Lung (tissue), 12 donors: ENCODE results near the gene CDKN2C. TPM values are rescaled to one million over a fixed set of nuclear protein-coding genes. Genes with fewer than 3 reads are reported as not detected.

ENCODE experiments used
- ATAC-seq: fragments of 200-7000 bp; cut with Tn5 transposase; one replicate; pipeline ENCODE4 v1.9.1; 2020; ENCODE audit warnings: moderate number of reproducible peaks; ENCODE audit not compliant: insufficient read depth, low FRiP score
- DNase-seq, 3 donors: peaks; one replicate each; pipeline ENCODE4 v3.0.0-alpha.2; 2013 to 2017
- H3K27ac ChIP-seq, 2 donors: one replicate each; pipeline ENCODE4 v1.5.1; 2013; ENCODE audit warnings: mild to moderate bottlenecking in 2 of 2, moderate library complexity in 2 of 2, control low read depth in 1 of 2, inconsistent platforms in 1 of 2, low read depth in 1 of 2, low read length in 1 of 2
- H3K27me3 ChIP-seq, 3 donors: one replicate each; pipeline ENCODE4 v1.5.1; 2013; ENCODE audit warnings: low read length in 2 of 3; ENCODE audit not compliant: control insufficient read depth in 3 of 3, insufficient read depth in 3 of 3
- H3K36me3 ChIP-seq, 4 donors: one replicate each; pipeline ENCODE4 v1.5.1; 2013; ENCODE audit warnings: low read length in 4 of 4, mild to moderate bottlenecking in 1 of 4, moderate library complexity in 1 of 4; ENCODE audit not compliant: control insufficient read depth in 4 of 4, insufficient read depth in 4 of 4
- H3K4me1 ChIP-seq, 5 donors: one replicate each; pipeline ENCODE4 v1.5.1; 2013; ENCODE audit warnings: low read length in 5 of 5, mild to moderate bottlenecking in 2 of 5, moderate library complexity in 1 of 5; ENCODE audit not compliant: control insufficient read depth in 5 of 5, insufficient read depth in 5 of 5
- H3K4me3 ChIP-seq: one replicate; pipeline ENCODE4 v1.5.1; 2013; ENCODE audit warnings: mild to moderate bottlenecking, control low read depth, moderate library complexity
- H3K9ac ChIP-seq, 2 donors: one replicate each; pipeline ENCODE4 v1.5.1; 2013; ENCODE audit warnings: low read length in 2 of 2, control low read depth in 1 of 2; ENCODE audit not compliant: insufficient read depth in 1 of 2
- H3K9me3 ChIP-seq, 4 donors: one replicate each; pipeline ENCODE4 v1.5.1; 2013; ENCODE audit warnings: low read length in 3 of 4, mild to moderate bottlenecking in 1 of 4, moderate library complexity in 1 of 4; ENCODE audit not compliant: control insufficient read depth in 4 of 4, insufficient read depth in 3 of 4
- CTCF ChIP-seq: IDR thresholded peaks from 2 replicates; pipeline ENCODE4 v1.5.1; 2012; ENCODE audit warnings: mild to moderate bottlenecking; ENCODE audit errors: control extremely low read depth, extremely low read depth
- WGBS, 2 donors: extraction: QIAGEN DNeasy Blood & Tissue Kit; methylation state at CpG; one replicate each; pipeline ENCODE4 v1.1.7; 2013; 5-methylcytosine and 5-hydroxymethylcytosine counted together
- polyA plus RNA-seq, 2 donors: library from polyadenylated mRNA; stranded (reverse); fragments of 200-250 nt; gene quantifications; one replicate each; pipeline ENCODE4 v1.2.1, GENCODE V29; 2013
- total RNA-seq, 2 donors: library from RNA; depleted of rRNA in 1 of 2; stranded (reverse); fragments of >200 nt in 1 of 2; gene quantifications; one replicate each; pipeline ENCODE4 v1.2.1, GENCODE V29; 2014 to 2021
- donor health status: control.
- donor health status: control.
- donor health status: Bipolar disorder and iron deficiency.
- donor health status: healthy.
- donor health status: DM: yes; HTN: yes; CAD: no.

Gene CDKN2C
- total and polyA plus RNA-seq, 4 donors = 5.7 to 8.9 (median 7.6) TPM

DNA sequence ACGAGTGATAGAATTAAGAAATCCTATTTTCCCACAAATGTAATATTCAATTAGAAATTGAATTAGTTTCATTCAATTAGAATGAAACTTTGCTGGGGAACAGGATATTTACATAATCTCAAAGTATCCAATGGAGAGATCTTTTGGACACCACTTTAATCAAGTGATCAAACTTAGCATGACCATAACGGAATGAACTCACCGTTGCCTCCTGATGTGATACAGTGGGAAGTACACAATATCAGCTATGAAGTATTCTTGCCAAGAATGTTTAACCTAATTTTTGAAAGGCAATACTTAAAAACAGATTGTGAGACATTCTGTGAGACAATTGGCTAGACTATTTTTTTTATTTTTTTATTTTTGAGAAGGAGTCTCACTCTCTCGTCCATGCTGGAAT lies 16.6 kb downstream of the CDKN2C start:
- Histone ChIP-seq H3K9me3 (no peaks in the 10 kb centered on the region), H3K4me1 (no peaks in the 10 kb centered on the region), H3K36me3 (no peaks in the 10 kb centered on the region), H3K27me3 (peaks cover 0 to 39% (median 31%) of the 10 kb centered on the region in 3 donors), H3K9ac (no peak overlapping the region), H3K27ac (no peak overlapping the region), H3K4me3 (no peak overlapping the region)
- ATAC-seq = no peak
- no peak for TF ChIP-seq CTCF
- 74 to 77% methylated on average over 4 of the region's 4 CpGs for WGBS, 2 donors
- no peak for DNase-seq

GRCh38 chr1:50989694-50990093 lies 19.6 kb downstream of the CDKN2C start:
- DNase-seq (no peak), ATAC-seq (no peak)
- Histone ChIP-seq H3K9me3 (no peaks in the 10 kb centered on the region), H3K9ac (no peak overlapping the region), H3K27ac (no peak overlapping the region), H3K36me3 (no peaks in the 10 kb centered on the region), H3K4me3 (no peak overlapping the region), H3K27me3 (peaks cover 0 to 12% (median 9%) of the 10 kb centered on the region in 3 donors), H3K4me1 (no peaks in the 10 kb centered on the region)
- no peak for TF ChIP-seq CTCF
- WGBS, 2 donors = 91 to 94% methylated on average over 2 of the region's 2 CpGs

DNA sequence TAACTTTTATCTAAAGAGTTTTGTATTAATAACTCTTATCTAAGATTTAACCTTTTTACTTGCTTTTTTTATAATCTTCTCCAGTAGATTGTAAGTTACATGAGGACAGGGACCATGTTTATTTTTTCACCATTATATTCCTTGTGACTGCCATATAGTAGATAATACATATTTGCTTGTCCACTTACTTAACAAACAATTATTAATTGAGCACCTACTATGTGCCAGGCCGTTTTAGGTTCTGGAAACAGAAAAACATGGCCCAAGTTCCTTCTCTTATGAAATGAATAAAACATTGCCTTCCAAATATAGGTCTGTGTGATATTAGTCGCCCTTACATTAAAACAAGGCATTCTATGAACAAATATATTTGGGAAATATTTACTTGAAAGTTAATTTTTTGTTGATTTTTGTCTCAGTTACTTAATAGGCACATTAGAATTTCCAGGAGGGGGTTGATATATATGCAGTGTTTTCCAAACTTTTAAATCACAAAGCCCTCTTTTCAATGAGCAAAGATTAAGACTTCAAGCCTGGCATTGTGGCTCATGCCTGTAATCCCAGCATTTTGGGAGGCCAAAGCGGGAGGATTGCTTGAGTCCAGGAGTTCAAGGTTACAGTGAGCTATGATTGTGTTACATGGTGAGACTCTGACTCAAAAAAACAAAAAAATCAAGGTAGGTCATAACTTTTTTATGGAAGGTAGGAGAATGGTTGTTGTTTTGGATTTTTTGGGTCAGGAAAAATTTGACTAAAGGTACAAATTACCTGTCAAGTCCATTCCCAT lies 22.7 kb downstream of the CDKN2C start:
- H3K27ac ChIP-seq = no peak overlapping the region
- no peak for DNase-seq
- 89 to 90% methylated on average over 3 of the region's 3 CpGs for WGBS, 2 donors

More for the DNA sequence above, 22.7 kb downstream of the CDKN2C start:
- TF ChIP-seq CTCF = no peak
- H3K4me1 ChIP-seq = no peaks in the 10 kb centered on the region
- no peaks in the 10 kb centered on the region for H3K36me3 ChIP-seq
- no peaks in the 10 kb centered on the region for H3K27me3 ChIP-seq
- ATAC-seq = no peak
- H3K9me3 ChIP-seq = no peaks in the 10 kb centered on the region
- H3K4me3 ChIP-seq = no peak overlapping the region
- no peak overlapping the region for H3K9ac ChIP-seq
